ENCODE data around the gene RPS14. TPM values are rescaled to one million over a fixed set of nuclear protein-coding genes. Genes with fewer than 3 reads are reported as not detected.
"Not testable (repeated sequence)": the region's sequence is repeated elsewhere in the genome, so short reads cannot be mapped to it uniquely, and the experiment has no call there.

RPS14 gene
- total RNA-seq, 2 donors from 2014 or later, result 1,311 to 1,492 TPM

DNA sequence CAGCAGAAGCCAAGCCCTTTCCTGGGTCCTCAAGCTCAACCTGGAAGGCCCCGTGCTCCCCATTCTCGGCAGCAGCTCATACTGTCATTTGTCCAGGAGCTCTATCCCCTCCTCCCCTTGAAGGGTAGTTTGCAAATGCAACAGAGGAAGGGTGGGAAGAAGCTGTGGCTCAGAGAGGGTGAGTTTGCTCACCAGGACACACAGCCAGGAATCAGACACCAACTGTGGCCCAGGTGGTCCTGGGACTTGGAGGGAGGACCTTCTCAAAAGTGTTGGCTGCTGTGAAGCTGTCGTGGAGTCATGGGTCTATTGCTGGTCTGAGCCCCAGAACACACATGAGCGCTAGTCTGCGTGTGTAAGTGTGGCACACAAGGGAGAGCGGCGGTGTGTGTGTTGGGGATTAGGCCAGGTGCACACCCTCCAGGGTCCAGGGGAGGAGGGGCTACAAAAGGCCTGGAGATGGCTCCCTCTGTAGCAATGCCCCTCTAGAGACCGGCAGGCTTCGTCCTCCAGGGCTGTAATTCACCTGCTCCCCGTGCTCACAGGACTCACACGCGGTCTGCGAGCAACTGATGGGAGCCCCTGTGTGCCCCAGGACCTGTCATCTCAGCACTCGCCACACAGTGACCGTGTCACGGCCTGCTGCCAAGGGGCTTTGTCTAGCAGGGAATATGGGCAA is 8.2 kb upstream of the RPS14 start:
- ATAC-seq (ENCODE audit: insufficient number of reproducible peaks, low FRiP score, low read depth) (no peak), DNase-seq (ENCODE audit: low spot score) (no peak)
- Histone ChIP-seq H3K4me3 (no peak overlapping the region), H3K27ac (no peak overlapping the region), H3K4me1 (ENCODE audit: control insufficient read depth in 1 of 2, low read depth in 2 of 2) (no peaks in the 10 kb centered on the region), H3K36me3 (no peaks in the 10 kb centered on the region), H3K27me3 (replicated peaks; ENCODE audit: insufficient read depth) (no peaks in the 10 kb centered on the region), H3K9me3 (no peaks in the 10 kb centered on the region)
- TF ChIP-seq, protein P1, sequence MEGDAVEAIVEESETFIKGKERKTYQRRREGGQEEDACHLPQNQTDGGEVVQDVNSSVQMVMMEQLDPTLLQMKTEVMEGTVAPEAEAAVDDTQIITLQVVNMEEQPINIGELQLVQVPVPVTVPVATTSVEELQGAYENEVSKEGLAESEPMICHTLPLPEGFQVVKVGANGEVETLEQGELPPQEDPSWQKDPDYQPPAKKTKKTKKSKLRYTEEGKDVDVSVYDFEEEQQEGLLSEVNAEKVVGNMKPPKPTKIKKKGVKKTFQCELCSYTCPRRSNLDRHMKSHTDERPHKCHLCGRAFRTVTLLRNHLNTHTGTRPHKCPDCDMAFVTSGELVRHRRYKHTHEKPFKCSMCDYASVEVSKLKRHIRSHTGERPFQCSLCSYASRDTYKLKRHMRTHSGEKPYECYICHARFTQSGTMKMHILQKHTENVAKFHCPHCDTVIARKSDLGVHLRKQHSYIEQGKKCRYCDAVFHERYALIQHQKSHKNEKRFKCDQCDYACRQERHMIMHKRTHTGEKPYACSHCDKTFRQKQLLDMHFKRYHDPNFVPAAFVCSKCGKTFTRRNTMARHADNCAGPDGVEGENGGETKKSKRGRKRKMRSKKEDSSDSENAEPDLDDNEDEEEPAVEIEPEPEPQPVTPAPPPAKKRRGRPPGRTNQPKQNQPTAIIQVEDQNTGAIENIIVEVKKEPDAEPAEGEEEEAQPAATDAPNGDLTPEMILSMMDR (IDR thresholded peaks at IDR 0.05), result no peak

GRCh38 chr5:150457121-150457520 is 7.6 kb upstream of the RPS14 start:
- ATAC-seq (ENCODE audit: insufficient number of reproducible peaks, low FRiP score, low read depth), result no peak

GRCh38 chr5:150454492-150455229 is 5.1 kb upstream of the RPS14 start:
- DNase-seq (ENCODE audit: low spot score), result no peak
- Histone ChIP-seq H3K36me3 (no peaks in the 10 kb centered on the region), H3K4me3 (no peak overlapping the region), H3K27ac (no peak overlapping the region), H3K27me3 (replicated peaks; ENCODE audit: insufficient read depth) (no peaks in the 10 kb centered on the region), H3K9me3 (no peaks in the 10 kb centered on the region), H3K4me1 (ENCODE audit: control insufficient read depth in 1 of 2, low read depth in 2 of 2) (no peaks in the 10 kb centered on the region)
- TF ChIP-seq, protein P1 (IDR thresholded peaks at IDR 0.05), result no peak
- no peak for ATAC-seq (ENCODE audit: insufficient number of reproducible peaks, low FRiP score, low read depth)

More at GRCh38 chr5:150457121-150457520, 7.6 kb upstream of the RPS14 start:
- no peak for DNase-seq (ENCODE audit: low spot score)
- Histone ChIP-seq H3K27me3 (replicated peaks; ENCODE audit: insufficient read depth) (no peaks in the 10 kb centered on the region), H3K36me3 (no peaks in the 10 kb centered on the region), H3K4me1 (ENCODE audit: control insufficient read depth in 1 of 2, low read depth in 2 of 2) (no peaks in the 10 kb centered on the region), H3K4me3 (no peak overlapping the region), H3K9me3 (no peaks in the 10 kb centered on the region), H3K27ac (no peak overlapping the region)
- TF ChIP-seq, protein P1 (IDR thresholded peaks at IDR 0.05), result no peak

DNA sequence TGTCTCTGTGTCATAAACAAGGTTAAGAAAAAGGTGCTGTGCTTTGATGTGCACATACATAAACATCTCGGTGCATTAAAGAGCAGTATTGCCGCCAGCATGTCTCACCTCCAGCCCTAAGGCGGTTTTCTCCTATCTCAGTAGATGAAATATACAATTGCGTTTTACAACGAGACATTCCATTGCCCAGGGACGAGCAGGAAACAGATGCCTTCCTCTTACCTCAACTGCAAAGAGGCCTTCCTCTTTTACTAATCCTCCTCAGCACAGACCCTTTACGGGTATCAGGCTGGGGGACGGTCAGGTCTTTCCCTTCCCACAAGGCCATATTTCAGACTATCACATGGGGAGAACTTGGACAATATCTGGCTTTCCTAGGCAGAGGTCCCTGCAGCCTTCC is 4.5 kb upstream of the RPS14 start:
- not testable (repeated sequence) for DNase-seq (ENCODE audit: low spot score); H3K4me3 ChIP-seq; ATAC-seq (ENCODE audit: insufficient number of reproducible peaks, low FRiP score, low read depth); H3K9me3 ChIP-seq; H3K27me3 ChIP-seq (replicated peaks; ENCODE audit: insufficient read depth); H3K27ac ChIP-seq; H3K36me3 ChIP-seq; H3K4me1 ChIP-seq (ENCODE audit: control insufficient read depth in 1 of 2, low read depth in 2 of 2)

GRCh38 chr5:150452914-150453313 is 3.4 kb upstream of the RPS14 start:
- Histone ChIP-seq H3K4me3 (no peak overlapping the region), H3K4me1 (ENCODE audit: control insufficient read depth in 1 of 2, low read depth in 2 of 2) (peaks cover 8 to 9% of the 10 kb centered on the region in 2 donors), H3K27ac (no peak overlapping the region), H3K36me3 (no peaks in the 10 kb centered on the region), H3K27me3 (replicated peaks; ENCODE audit: insufficient read depth) (no peaks in the 10 kb centered on the region), H3K9me3 (no peaks in the 10 kb centered on the region)
- no peak for ATAC-seq (ENCODE audit: insufficient number of reproducible peaks, low FRiP score, low read depth)
- TF ChIP-seq, protein P1 (IDR thresholded peaks at IDR 0.05), result no peak
- no peak for DNase-seq (ENCODE audit: low spot score)

All from thoracic aorta (tissue), 2 donors.